IMR-90 (cell line): Measurements from ENCODE around the gene ADAMTSL2. TPM values are rescaled to one million over a fixed set of nuclear protein-coding genes. Genes with fewer than 3 reads are reported as not detected.

Experiments
- ATAC-seq: fragments of 200-7000 bp; cut with Tn5 transposase; 2 replicates; pipeline ENCODE4 v1.9.1; 2020; ENCODE audit warnings: low read depth, mild to moderate bottlenecking, moderate library complexity
- BruUV-seq: library from RNA; stranded (reverse); fragments of 400-500 nt; replicated peaks from 2 replicates; lab custom pipeline; 2021; lab: Mats Ljungman, UMichigan
- CTCF ChIA-PET: fragments of 300-600 bp; formaldehyde crosslinking; extraction: SDS; loops from one replicate; lab custom pipeline; 2021; ENCODE audit warnings: antibody characterized with exemption; lab: Yijun Ruan, JAX
- POLR2A ChIA-PET: fragments of 300-600 bp; sonication (Branson Sonifier 250); formaldehyde crosslinking; loops from one replicate; lab custom pipeline; 2022; ENCODE audit warnings: antibody characterized with exemption; ENCODE audit not compliant: unreplicated experiment; lab: Charles Lee
- DNase-seq: peaks from one replicate; pipeline ENCODE4 v3.0.0; 2013
- H2AFZ ChIP-seq: replicated peaks from 2 replicates; pipeline ENCODE3; 2013; ENCODE audit warnings: low read length, mild to moderate bottlenecking; ENCODE audit not compliant: poor library complexity
- H2AK5ac ChIP-seq: 2 replicates; pipeline ENCODE4 v1.6.1; 2013; ENCODE audit warnings: low read depth, low read length, inconsistent platforms
- H2AK9ac ChIP-seq: replicated peaks from 2 replicates; pipeline ENCODE3; 2013; ENCODE audit warnings: mild to moderate bottlenecking, low read depth, low read length, moderate library complexity; ENCODE audit not compliant: poor library complexity
- H2BK120ac ChIP-seq: 2 replicates; pipeline ENCODE4 v1.6.1; 2013; ENCODE audit warnings: low read depth, low read length, inconsistent platforms
- H2BK15ac ChIP-seq: 3 replicates; pipeline ENCODE4 v1.6.1; 2013; ENCODE audit warnings: low read depth, low read length, inconsistent platforms
- H2BK20ac ChIP-seq: 2 replicates; pipeline ENCODE4 v1.6.1; 2013; ENCODE audit warnings: low read depth, mild to moderate bottlenecking, inconsistent platforms, low read length, moderate library complexity
- H2BK5ac ChIP-seq: 2 replicates; pipeline ENCODE4 v1.6.1; 2013; ENCODE audit warnings: mild to moderate bottlenecking, low read depth, low read length, inconsistent platforms; ENCODE audit not compliant: poor library complexity, severe bottlenecking
- H3K14ac ChIP-seq: replicated peaks from 2 replicates; pipeline ENCODE4 v1.6.1; 2013; ENCODE audit warnings: low read depth, low read length, inconsistent platforms
- H3K18ac ChIP-seq: 2 replicates; pipeline ENCODE4 v1.6.1; 2013; ENCODE audit warnings: low read depth, low read length, control low read depth
- H3K23ac ChIP-seq: 2 replicates; pipeline ENCODE4 v1.6.1; 2013; ENCODE audit warnings: low read depth, low read length, inconsistent platforms
- H3K27ac ChIP-seq: 2 replicates; pipeline ENCODE4 v1.5.1; 2013; ENCODE audit warnings: mild to moderate bottlenecking, control low read depth, low read length; ENCODE audit not compliant: insufficient read depth
- H3K27me3 ChIP-seq: 2 replicates; pipeline ENCODE4 v1.6.1; 2013; ENCODE audit warnings: low read length; ENCODE audit not compliant: control insufficient read depth, insufficient read depth
- H3K36me3 ChIP-seq: 2 replicates; pipeline ENCODE4 v1.6.1; 2013; ENCODE audit warnings: low read length, mixed read lengths; ENCODE audit not compliant: control insufficient read depth, insufficient read depth
- H3K4ac ChIP-seq: 2 replicates; pipeline ENCODE4 v1.6.1; 2013; ENCODE audit warnings: low read depth, low read length, inconsistent platforms
- H3K4me1 ChIP-seq: 2 replicates; pipeline ENCODE4 v1.6.1; 2013; ENCODE audit warnings: low read length, mixed read lengths; ENCODE audit not compliant: control insufficient read depth, insufficient read depth
- H3K4me2 ChIP-seq: 2 replicates; pipeline ENCODE4 v1.6.1; 2013; ENCODE audit warnings: low read depth, mild to moderate bottlenecking, control low read depth, low read length, moderate library complexity
- H3K4me3 ChIP-seq: 2 replicates; pipeline ENCODE4 v1.5.1; 2013; ENCODE audit warnings: low read depth, mild to moderate bottlenecking, control low read depth, low read length, moderate library complexity; ENCODE audit not compliant: insufficient read depth
- H3K56ac ChIP-seq: 2 replicates; pipeline ENCODE4 v1.6.1; 2013; ENCODE audit warnings: low read length, inconsistent platforms; ENCODE audit not compliant: insufficient read depth; ENCODE audit errors: extremely low read depth
- H3K79me1 ChIP-seq, 2 experiments: 2 replicates each; pipeline ENCODE4 v1.6.1; 2013; ENCODE audit warnings: low read length in 2 of 2, inconsistent platforms in 1 of 2, low read depth in 1 of 2
- H3K9ac ChIP-seq: 2 replicates; pipeline ENCODE4 v1.6.1; 2013; ENCODE audit warnings: low read depth, low read length, control low read depth
- H3K9me1 ChIP-seq: 2 replicates; pipeline ENCODE4 v1.6.1; 2013; ENCODE audit warnings: low read length, inconsistent platforms; ENCODE audit not compliant: insufficient read depth
- H3K9me3 ChIP-seq: 2 replicates; pipeline ENCODE4 v1.6.1; 2013; ENCODE audit warnings: low read length; ENCODE audit not compliant: control insufficient read depth, insufficient read depth
- H4K20me1 ChIP-seq: 2 replicates; pipeline ENCODE4 v1.6.1; 2013; ENCODE audit warnings: low read length, inconsistent platforms; ENCODE audit not compliant: insufficient read depth
- H4K5ac ChIP-seq: 2 replicates; pipeline ENCODE4 v1.6.1; 2013; ENCODE audit warnings: mild to moderate bottlenecking, low read depth, low read length, control low read depth
- H4K8ac ChIP-seq, 2 experiments: 2 replicates each; pipeline ENCODE4 v1.6.1; 2013; ENCODE audit warnings: low read depth in 2 of 2, low read length in 2 of 2, control low read depth in 1 of 2, inconsistent platforms in 1 of 2
- H4K91ac ChIP-seq: 2 replicates; pipeline ENCODE4 v1.6.1; 2013; ENCODE audit warnings: low read depth, low read length, inconsistent platforms; ENCODE audit not compliant: insufficient read depth
- FOS ChIP-seq: fragments of 150-350 bp; IDR thresholded peaks from 2 replicates; pipeline ENCODE4 v1.6.1; 2016; ENCODE audit warnings: low read depth, low read length
- MAZ ChIP-seq: IDR thresholded peaks from 2 replicates; pipeline ENCODE4 v1.6.1; 2012; ENCODE audit warnings: low read depth, mild to moderate bottlenecking, low read length, improper control_type of control experiment, moderate library complexity, borderline replicate concordance
- MXI1 ChIP-seq: IDR thresholded peaks from 2 replicates; pipeline ENCODE4 v1.6.1; 2012; ENCODE audit warnings: low read depth, mild to moderate bottlenecking, low read length, moderate library complexity, borderline replicate concordance
- NFE2L2 ChIP-seq: fragments of 150-350 bp; IDR thresholded peaks from 2 replicates; pipeline ENCODE4 v1.6.1; 2016; ENCODE audit warnings: low read depth, mild to moderate bottlenecking, low read length
- RAD21 ChIP-seq: IDR thresholded peaks from 2 replicates; pipeline ENCODE4 v1.6.1; 2012; ENCODE audit warnings: low read length, improper control_type of control experiment
- RFX5 ChIP-seq: IDR thresholded peaks from 2 replicates; pipeline ENCODE4 v1.8.0; 2012; ENCODE audit warnings: low read depth, mild to moderate bottlenecking, low read length, moderate library complexity
- SMC3 ChIP-seq: fragments of 150-350 bp; IDR thresholded peaks from 2 replicates; pipeline ENCODE4 v1.6.1; 2016; ENCODE audit warnings: low read depth, mild to moderate bottlenecking, antibody characterized with exemption, low read length, moderate library complexity
- WGBS, 2 experiments: methylation state at CpG; one replicate each; pipeline versions ENCODE4 v1.1.5 to v1.1.7; 2013; ENCODE audit warnings: missing lambda C conversion rate in 2 of 2; ENCODE audit not compliant: insufficient read length in 1 of 2; ENCODE audit errors: extremely low coverage in 2 of 2; 5-methylcytosine and 5-hydroxymethylcytosine counted together
- dilution Hi-C: fragments of 300-500 bp; cut with HindIII; formaldehyde crosslinking; loops from one replicate; pipeline ENCODE4 v1.14.3; 2018; ENCODE audit warnings: low sequenced_read_pairs; ENCODE audit not compliant: unreplicated experiment
- in situ Hi-C: fragments of 300-500 bp; cut with MboI; formaldehyde crosslinking; loops from 3 replicates; pipeline ENCODE4 v1.14.3; 2019; ENCODE audit warnings: low sequenced_read_pairs, inconsistent platforms, mixed read lengths
- intact Hi-C: fragments of 100-400 bp; cut with micrococcal nuclease; formaldehyde crosslinking; loops from 2 replicates; pipeline ENCODE4 v1.10.0; 2022
- polyA plus RNA-seq, 3 experiments: library from polyadenylated mRNA; depleted of rRNA; stranded (reverse); fragments of >200 nt; gene quantifications; 2 replicates each; pipeline ENCODE4 v1.2.3, GENCODE V29; 2012; ENCODE audit warnings: low replicate concordance in 1 of 3
- total RNA-seq: library from RNA; depleted of rRNA; stranded (reverse); fragments of >200 nt; gene quantifications from 2 replicates; pipeline ENCODE4 v1.2.3, GENCODE V29; 2012
- TF ChIP-seq, protein P1 (sequence below): fragments of 150-350 bp; IDR thresholded peaks from 2 replicates; pipeline ENCODE4 v1.6.1; 2017; ENCODE audit warnings: mild to moderate bottlenecking, antibody characterized with exemption, low read length, low read depth
- TF ChIP-seq, protein P2 (sequence below): conservative IDR thresholded peaks from 2 replicates; pipeline ENCODE4 v1.5.1; 2012; ENCODE audit warnings: mild to moderate bottlenecking, low read depth, low read length, improper control_type of control experiment

ADAMTSL2 gene
- total and polyA plus RNA-seq, 2 of the 4 experiments (the other 2 are of a cell fraction) = not detected

DNA sequence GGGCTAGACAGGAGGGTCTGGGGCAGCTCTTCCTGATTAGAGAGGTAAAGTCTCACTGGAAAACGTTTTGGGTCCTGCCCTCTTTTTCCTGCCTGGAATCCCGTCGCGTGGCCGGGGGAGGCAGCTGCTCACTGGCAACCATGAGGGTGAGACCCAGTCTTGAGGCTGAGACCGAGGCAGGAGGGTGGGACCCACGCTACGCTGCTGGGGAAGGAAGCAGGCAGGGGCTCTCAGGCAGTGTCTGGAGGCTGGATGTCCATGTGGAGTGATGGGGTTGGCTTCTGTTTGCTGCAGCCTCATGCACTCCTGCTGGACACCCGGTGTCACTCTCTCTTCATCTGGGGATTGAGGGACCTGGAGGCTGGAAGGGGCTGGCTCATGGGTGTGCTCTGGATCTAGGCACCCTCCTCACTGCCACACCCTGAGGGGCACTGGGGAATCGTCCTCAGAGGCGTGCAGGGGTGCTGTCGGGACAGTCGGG is 44.3 kb upstream of the ADAMTSL2 start:
- Histone ChIP-seq H2AK5ac (no peak overlapping the region), H2BK120ac (no peak overlapping the region), H2AK9ac (no peak overlapping the region), H3K23ac (no peak overlapping the region), H3K4ac (no peak overlapping the region), H3K4me3 (no peak overlapping the region), H3K27ac (no peak overlapping the region), H3K4me2 (no peak overlapping the region), H3K27me3 (peaks cover 31% of the 10 kb centered on the region; the same call in 1 of the 2 replicates), H4K8ac (no peak overlapping the region), H2BK5ac (no peak overlapping the region), H4K20me1 (0 out of 2 replicates have a peak, but pooled peaks cover 5% of the 10 kb centered on the region), H4K91ac (no peak overlapping the region), H3K9me3 (no peaks in the 10 kb centered on the region), H3K36me3 (no peaks in the 10 kb centered on the region), H3K79me1 (no peaks in the 10 kb centered on the region), H2BK20ac (no peak overlapping the region), H3K4me1 (peaks cover 4% of the 10 kb centered on the region; the same call in 1 of the 2 replicates), H3K14ac (no peak overlapping the region), H3K9me1 (no peaks in the 10 kb centered on the region; the same call in 1 of the 2 replicates), H3K56ac (no peak overlapping the region), H3K9ac (no peak overlapping the region), H2BK15ac (no peak overlapping the region), H3K18ac (no peak overlapping the region), H4K5ac (no peak overlapping the region), H2AFZ (no peak overlapping the region)
- TF ChIP-seq, protein P1, sequence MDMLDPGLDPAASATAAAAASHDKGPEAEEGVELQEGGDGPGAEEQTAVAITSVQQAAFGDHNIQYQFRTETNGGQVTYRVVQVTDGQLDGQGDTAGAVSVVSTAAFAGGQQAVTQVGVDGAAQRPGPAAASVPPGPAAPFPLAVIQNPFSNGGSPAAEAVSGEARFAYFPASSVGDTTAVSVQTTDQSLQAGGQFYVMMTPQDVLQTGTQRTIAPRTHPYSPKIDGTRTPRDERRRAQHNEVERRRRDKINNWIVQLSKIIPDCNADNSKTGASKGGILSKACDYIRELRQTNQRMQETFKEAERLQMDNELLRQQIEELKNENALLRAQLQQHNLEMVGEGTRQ = no peak
- TF ChIP-seq RFX5 (no peak), RAD21 (no peak), NFE2L2 (no peak), MXI1 (no peak), FOS (no peak), MAZ (no peak), SMC3 (no peak)
- TF ChIP-seq, protein P2, sequence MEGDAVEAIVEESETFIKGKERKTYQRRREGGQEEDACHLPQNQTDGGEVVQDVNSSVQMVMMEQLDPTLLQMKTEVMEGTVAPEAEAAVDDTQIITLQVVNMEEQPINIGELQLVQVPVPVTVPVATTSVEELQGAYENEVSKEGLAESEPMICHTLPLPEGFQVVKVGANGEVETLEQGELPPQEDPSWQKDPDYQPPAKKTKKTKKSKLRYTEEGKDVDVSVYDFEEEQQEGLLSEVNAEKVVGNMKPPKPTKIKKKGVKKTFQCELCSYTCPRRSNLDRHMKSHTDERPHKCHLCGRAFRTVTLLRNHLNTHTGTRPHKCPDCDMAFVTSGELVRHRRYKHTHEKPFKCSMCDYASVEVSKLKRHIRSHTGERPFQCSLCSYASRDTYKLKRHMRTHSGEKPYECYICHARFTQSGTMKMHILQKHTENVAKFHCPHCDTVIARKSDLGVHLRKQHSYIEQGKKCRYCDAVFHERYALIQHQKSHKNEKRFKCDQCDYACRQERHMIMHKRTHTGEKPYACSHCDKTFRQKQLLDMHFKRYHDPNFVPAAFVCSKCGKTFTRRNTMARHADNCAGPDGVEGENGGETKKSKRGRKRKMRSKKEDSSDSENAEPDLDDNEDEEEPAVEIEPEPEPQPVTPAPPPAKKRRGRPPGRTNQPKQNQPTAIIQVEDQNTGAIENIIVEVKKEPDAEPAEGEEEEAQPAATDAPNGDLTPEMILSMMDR = no peak
- ATAC-seq (no peak), DNase-seq (no peak)
- in situ Hi-C loops = loop anchor here (25.0 kb wide), 1 partner anchor 453 kb away; the partner anchor contains the start of gene GTF3C5
- no TSS peak for BruUV-seq
- no CpG with 5 or more reads among the region's 13 CpGs for WGBS, 2 experiments
- CTCF ChIA-PET = no interaction called here
- dilution Hi-C loops = no loop called here
- intact Hi-C loops = no loop called here
- POLR2A ChIA-PET = no interaction called here
